Renal cortex interstitium (tissue), 11 donors: Measurements from ENCODE around the gene NCAM1. TPM values are rescaled to one million over a fixed set of nuclear protein-coding genes. Genes with fewer than 3 reads are reported as not detected.

ENCODE experiments used
- DNase-seq, 11 donors: peaks; one replicate each; pipeline ENCODE4 v3.0.0-alpha.2; 2013; ENCODE audit warnings: low read depth in 9 of 11, low spot score in 4 of 11; ENCODE audit errors: extremely low read depth in 1 of 11
- polyA plus RNA-seq, 3 donors: library from polyadenylated mRNA; unstranded; fragments of 120-200 nt; gene quantifications; one replicate each; pipeline ENCODE4 v1.2.1, GENCODE V29; 2013; ENCODE audit not compliant: insufficient read length in 3 of 3

Gene NCAM1
- polyA plus RNA-seq, 3 donors = 72.5 to 88.0 (median 83.2) TPM

DNA sequence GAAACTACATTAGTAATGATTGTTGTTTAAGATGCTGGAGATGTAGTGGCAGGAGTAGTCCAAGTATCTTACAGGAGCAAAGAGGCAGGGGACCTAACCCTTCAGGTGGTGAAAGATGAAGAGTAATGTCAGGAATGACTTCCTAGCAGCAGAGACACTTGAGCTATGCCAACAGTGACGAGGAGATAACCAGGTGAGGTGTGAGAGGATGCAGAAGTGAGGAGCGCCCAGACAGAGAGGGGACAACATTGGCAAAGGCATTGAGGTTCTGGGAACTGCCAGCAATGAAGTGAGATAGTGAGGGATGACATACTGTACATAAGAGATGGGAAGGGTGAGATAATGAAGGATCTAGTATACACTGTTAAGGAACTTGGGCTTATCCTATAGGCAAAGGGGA lies 95.8 kb downstream of the NCAM1 start:
- no peak for DNase-seq

- DNase-seq = no peak
Measured at GRCh38 chr11:113059548-113059947, 98.3 kb downstream of the NCAM1 start.

DNA sequence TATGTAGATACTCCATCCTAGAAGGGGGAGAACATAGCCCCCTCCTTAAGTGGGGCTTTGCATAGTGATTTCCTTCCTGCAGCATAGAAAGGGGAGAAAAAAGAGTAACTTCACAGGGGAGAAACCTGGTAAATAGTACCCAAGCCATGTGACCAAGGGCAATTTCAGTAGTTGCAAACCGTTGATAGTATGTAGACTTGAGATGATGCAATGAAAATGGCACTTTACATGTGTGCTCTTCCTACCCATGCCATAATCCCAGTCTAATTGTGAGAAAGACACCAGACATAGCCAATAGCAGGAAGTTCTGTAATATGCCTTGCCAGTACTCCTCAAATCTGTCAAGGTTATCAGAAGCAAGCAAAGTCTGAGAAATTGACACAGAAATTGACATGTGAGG lies 104.1 kb downstream of the NCAM1 start:
- DNase-seq = no peak

- no peak for DNase-seq
Measured at GRCh38 chr11:113072237-113072858, 111.1 kb downstream of the NCAM1 start.

DNA sequence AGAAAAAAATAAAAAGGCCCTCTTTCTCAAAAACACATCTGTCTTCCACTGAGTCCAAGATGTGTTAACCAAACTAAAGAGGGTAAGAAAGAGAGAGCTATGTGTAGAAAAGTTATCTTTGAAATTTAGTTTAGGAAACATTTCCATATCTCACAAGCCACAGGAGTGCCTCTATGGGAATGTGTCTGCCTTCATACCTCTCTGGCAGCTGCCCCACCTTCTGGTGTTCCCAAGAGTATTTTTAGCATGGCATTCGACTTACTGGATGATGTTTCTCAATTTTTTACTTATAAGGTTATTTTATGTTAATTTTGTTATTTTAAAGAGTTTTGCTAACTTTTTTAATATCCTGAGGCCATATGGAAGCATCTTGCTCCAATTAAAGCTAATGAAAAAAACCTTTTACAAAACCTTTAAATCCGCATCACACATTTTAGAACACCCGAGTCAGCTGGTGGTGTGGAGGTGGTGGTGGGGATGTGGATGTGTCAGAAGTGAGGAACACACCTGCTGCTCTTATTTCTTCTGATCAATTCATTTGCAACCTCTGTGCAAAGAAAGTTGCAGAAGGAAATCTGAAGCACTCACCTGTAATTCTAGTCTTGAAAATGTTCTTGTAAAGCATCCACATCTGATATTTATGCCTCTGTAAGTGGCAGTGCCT lies 112.2 kb downstream of the NCAM1 start:
- no peak for DNase-seq

GRCh38 chr11:113075586-113076095 lies 114.4 kb downstream of the NCAM1 start:
- DNase-seq = no peak

DNA sequence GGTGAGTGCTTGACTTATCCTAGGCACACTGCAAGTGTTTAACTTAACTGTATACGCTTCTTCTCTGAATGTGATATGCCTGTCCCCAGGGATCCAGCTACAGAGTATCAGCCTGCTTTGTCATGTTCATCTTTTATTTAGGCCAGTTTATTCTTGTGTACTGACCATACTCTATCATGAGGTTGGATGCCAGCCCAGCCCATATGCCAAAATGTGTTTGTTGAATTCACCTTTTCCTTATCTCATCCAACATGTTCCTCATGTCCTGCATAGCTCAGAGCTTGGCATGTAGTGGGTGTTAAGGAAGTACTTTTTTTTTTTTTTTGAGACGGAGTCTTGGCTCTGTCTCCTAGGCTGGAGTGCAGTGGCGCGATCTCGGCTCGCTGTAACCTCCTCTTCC lies 116.2 kb downstream of the NCAM1 start:
- DNase-seq = no peak

DNA sequence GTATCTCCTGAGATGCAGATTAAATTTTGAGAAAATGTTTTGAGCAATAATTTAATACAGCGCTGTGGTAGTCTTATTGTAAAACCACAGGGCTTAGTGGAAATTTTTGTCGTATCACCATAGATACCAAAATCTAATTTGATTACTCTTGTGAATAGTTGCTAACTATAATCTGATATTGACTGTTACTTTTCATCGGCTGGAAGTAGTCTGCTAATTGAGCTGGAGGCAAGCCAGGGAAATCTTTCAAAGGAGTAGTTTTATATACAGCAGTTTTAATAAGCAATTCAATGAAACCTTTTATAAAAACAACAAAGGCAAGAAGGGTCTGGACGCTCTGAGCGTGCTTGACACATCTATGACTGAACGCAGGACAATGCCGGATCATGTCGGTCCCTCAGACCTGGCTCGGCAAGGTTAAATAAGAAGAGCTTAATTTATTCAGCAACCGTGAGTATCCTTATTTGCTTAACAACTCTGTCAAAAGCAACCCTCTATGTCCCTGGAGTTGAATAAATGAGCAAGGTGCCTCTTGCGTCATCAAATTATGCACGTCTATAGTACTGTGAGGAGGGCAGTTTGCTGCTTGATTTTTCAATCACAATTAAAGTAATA lies 121.2 kb downstream of the NCAM1 start:
- DNase-seq = no peak

DNA sequence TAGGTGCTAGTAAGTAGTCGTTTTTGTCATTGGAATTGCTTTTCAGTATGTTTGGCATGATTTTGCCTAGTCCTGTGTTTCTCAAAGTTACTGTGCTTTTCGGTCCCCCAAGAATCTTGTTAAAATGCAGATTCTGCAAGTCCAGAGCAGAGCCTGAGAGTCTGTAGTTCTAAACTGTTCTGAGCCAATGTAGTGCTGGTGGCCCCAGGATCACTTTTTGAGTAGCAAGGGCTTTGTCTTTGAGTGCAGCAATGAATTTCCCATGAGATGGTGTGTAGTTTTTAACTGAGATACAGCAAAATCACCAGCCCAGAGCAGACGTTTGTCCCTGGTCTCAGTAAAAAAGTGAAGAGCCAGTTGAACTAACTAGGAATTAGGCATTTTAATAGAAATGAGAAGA lies 122.4 kb downstream of the NCAM1 start:
- no peak for DNase-seq

DNA sequence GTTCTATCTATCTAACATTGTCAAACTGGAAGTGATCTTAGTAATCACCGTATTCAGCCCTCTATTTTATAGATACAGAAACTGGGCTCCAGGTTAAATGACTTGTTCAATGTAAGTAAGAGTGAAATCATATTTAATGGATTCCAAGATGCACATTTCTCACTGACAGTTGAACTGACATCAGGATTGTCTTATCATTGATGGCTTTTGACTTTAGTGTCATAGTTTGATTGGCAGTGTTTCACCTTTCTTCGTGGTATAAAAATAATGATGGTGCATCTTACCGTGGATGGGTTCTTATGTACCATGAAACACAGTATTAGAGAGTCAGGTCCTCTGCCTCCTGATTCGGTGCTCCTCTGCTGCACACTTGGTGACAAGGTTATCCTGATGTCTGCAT lies 123.1 kb downstream of the NCAM1 start:
- DNase-seq = no peak

DNA sequence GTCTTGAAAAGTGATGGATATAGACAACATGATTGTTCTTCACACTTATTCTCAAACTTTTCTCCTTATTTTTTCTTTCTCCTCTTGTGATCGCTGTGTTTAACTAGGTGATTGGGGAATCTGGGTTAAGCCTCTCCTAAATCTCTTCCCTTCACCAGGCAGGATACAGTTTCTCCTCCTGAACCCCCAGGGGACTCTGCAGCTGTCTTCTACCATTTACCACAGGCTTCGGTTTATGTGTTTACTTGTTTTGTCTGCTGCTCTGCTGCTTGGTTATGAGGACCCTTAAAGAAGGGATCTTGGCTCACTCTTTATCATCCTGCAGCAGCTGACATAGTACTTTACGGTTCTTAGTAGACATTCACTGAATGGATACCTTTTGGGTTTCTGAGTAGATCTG lies 124.2 kb downstream of the NCAM1 start:
- no peak for DNase-seq

GRCh38 chr11:113087706-113088105 lies 126.5 kb downstream of the NCAM1 start:
- DNase-seq = no peak

- DNase-seq = no peak
Measured at GRCh38 chr11:113090716-113091480, 129.7 kb downstream of the NCAM1 start.

- no peak for DNase-seq
Measured at GRCh38 chr11:113091481-113091780, 130.2 kb downstream of the NCAM1 start.

DNA sequence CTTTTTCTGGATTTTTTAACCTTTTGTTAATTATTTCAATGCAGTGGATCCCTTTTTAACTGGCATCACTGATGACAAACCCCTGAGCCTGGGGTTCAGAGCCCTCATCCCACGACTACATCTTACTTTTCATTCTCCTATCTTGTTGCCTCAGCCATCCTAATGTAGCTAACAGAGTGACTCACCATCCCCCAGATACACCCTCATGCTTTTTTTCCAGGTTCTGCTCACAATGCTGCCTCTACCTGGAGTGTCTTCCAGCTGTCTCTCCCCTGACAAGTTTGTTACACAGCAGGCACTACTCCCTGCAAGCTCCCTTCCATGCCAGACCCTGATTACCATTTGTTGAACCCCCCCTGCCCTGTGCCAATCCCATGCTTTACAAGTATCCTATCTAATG lies 135.4 kb downstream of the NCAM1 start:
- no peak for DNase-seq

DNA sequence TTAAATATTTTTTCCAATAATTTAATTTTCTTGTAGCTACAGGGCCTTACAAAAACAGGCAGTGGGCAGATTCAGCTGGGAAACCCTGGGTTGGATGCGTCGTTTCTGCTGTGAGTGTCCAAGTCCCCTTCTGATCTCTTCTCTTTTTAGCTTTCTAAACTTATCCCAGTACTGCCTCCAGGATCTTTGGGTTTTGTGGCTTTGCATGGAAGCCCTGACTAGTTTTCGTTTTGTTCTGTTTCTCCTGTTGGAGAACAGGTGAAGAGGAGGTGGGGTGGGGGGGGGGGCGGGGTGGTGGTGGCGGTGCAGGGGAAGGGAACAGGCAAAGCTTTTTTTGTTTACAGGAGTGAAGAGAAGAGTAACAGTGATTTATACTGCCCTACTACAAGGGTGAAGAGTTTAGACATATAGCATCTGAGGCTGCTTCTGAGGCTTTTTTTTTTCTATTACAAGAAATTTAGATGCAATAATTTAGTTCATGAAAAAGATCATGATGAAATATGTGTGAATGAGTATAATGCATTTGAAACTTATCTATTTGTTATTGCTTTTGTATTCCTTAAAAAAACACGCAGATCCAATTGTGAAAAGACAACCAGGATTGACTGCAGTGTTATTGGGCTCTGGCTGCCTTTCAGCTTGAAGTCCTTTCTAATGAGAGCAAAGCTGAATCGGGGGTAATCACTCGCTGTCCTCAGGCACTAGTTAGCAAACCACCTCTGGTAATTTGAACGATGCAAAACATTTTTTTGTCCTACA lies 142.9 kb downstream of the NCAM1 start:
- DNase-seq = no peak

DNA sequence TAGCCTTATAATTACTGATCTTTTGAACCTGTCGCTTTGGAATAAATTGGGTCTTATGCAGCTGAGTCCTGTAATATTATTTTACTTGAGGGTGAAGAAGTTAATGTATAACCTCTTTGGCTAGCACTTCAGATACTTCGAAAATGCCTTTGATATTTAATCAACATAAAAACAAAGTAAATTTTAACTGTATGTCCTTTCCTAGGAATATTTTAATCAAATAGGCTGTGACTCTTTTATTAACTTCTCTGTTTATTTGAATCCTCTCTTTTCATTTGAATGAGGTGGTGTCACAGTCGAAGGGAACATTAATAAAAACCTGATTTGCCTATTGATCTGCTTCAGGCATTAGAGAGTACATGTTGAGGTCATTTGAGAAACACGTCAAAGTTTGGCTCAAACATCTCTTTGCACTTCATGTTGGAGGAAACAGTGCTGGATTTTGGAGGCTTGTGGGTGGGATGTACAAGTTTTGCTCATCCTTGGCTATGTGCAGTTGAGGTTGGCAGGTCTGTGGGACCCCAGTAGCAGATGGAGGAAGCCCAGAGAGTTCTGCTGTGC lies 143.6 kb downstream of the NCAM1 start:
- DNase-seq = no peak

DNA sequence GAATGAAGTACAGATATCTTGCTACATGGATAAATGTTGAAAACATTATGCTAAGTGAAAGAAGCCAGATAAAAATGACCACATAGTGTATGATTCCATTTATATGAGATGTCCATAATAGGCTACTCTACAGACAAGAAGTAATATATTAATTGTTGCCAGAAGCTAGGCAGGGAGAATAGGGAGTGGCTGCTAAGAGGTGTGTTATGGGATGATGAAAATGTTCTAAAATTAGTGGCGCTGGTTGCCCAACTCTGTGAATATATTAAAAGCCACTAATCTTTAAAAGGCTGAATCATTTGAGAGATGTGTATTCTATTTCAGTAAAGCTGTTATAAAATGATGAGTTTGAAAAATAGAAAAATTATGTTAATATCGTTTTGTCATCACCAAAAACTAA lies 144.4 kb downstream of the NCAM1 start:
- no peak for DNase-seq

- DNase-seq = no peak
Measured at GRCh38 chr11:113106507-113106906, 145.3 kb downstream of the NCAM1 start.
